Skin epidermis (tissue), 12 donors: Measurements from ENCODE around the gene ACYP1.

Source experiments
- H3K27ac ChIP-seq, 21 experiments: fragments of 200-600 bp; sonication (generic) in 11 of 21; one replicate each; pipeline ENCODE4 v1.5.0; 2020; ENCODE audit warnings: mild to moderate bottlenecking in 3 of 21, inconsistent platforms in 2 of 21, moderate library complexity in 2 of 21
- H3K4me3 ChIP-seq, 7 experiments: fragments of 200-600 bp; sonication (generic) in 2 of 7; one replicate each; pipeline ENCODE4 v1.5.0; 2020; ENCODE audit warnings: inconsistent platforms in 2 of 7, mild to moderate bottlenecking in 2 of 7, moderate library complexity in 1 of 7

The ACYP1 gene

DNA sequence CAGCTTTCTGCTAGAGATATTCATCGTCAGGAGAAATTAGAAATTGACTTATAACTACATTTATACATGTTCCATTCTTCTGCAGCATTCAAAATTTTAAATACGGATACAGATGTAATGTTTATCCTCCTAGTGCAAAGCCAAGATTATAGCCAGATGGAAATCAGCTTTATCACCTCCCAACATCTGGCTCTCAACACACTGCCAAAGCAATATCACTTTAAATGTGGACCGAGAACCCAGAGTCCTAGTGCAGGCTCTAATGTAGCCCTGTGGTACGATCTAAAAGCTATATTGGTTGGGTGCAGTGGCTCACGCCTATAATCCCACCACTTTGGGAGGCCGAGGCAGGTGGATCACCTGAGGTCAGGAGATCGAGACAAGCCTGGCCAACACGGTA, 19.1 kb downstream of the ACYP1 start:
- no peak overlapping the region for H3K4me3 ChIP-seq

DNA sequence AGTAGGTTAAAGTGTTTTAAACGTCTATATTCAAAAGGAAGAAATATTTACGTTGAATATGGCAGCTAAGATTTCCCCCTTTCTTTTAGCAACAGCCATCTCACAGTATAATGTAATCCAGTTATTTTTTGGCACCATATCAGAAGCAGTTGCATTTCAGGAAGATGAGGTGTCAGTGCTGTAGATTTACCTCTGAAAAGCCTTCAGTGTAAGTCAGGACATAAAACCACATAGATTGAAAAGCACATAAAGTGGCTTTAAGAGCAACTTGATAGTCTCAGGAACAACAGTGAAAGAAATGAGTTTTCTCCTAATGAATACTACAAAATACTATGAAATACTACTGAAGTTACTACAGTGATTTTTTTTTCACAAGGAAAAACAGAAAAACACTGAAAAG, 19.5 kb downstream of the ACYP1 start:
- H3K4me3 ChIP-seq, result no peak overlapping the region
- H3K27ac ChIP-seq, result no peak overlapping the region

More for the DNA sequence above, 19.1 kb downstream of the ACYP1 start:
- H3K27ac ChIP-seq, result no peak overlapping the region

DNA sequence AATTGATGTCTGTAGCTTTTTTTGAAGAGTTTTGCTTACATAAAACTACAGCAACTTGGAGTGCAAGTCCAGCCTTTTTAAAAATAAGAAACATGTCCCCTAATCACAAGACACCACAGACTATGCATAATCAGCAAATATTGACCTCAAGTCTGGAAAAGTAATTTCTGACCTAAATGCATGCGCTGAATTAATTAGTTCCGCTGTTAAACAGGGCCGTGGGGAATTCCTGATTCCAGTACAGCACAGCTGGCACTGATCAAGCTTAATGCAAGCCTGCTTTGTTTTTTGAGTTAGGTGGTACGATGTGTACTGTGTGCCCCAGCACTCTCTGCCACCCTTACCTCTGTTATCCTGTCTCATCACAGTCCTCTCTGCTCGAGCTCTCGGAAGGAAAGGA, 21.8 kb downstream of the ACYP1 start:
- Histone ChIP-seq H3K27ac (peak overlapping the region in 4 of 21 experiments; percentile 18 to 45 (median 40)), H3K4me3 (no peak overlapping the region)

DNA sequence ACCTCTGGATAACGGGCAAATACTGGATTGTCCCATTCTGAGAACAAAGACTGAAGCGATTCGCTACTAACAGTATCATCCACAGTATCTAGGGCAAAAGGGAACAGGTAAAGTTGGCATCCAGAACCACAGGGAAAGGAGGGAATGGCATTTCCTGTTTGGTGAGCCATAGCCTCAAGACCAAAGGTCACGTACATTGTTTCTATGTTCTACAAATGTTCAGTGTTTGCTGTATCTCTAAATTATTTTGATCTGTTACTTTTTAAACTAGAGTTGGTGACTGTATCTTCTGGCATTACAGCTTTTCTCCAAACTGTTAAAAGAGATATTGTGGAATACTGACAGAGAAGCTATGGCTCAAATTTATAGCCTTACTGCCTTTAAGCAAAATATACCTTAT, 22.2 kb downstream of the ACYP1 start:
- Histone ChIP-seq H3K4me3 (no peak overlapping the region), H3K27ac (peak overlapping the region in 5 of 21 experiments; percentile 18 to 45 (median 38))

DNA sequence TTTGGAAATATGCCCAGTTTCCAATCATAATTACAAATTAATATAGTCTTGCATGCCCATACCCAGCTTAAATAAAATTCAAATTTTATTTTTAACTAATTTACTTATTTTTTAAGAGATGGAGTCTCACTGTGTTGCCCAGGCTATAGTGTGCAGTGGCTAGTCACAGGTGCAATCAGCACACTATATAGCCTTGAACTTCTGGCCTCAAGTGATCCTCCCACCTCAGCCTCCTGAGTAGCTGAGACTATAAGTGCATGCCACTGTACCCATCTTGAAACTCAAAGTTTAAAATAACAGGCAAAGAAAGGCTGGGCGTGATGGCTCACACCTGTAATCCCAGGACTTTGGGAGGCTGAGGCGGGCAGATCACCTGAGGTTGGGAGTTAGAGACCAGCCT, 22.9 kb downstream of the ACYP1 start:
- Histone ChIP-seq H3K4me3 (no peak overlapping the region), H3K27ac (peak overlapping the region in 3 of 21 experiments; percentile 18 to 45 (median 21))

DNA sequence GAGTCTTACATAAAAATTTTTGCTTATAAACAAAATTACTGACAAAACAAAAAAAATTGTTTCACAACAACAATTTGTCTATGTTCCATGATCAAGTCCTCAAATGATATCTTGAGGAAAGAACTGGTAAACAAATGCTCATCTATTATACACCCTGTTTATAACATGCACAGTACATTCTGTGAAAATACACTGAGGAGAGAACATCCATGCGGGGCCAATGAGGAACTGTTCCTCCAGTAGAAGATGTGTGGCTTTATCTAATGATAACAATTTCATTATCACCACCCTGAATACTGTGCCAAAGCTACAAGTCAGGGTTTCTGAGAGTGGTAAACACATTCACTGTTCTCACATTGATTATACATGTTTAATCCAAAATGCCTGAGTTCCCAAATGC, 23.3 kb downstream of the ACYP1 start:
- no peak overlapping the region for H3K27ac ChIP-seq

DNA sequence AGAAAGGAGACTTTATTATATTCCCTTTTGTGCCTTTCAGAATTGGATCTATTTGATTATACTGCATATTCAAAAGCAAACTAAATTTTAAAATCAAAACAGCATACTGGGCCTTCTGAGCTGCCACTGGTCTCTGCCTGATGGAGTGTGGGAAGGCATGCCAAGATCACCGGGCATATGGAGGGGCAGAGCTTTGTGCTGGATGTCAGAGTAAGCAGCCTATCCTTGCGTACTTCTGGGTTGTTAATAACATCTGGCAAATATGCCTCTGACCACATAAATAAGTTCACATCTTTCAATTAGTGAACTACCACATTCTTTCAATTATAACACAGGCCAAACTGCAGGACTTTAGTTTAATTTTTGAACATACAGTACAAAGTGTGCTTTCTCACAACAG, 30.9 kb downstream of the ACYP1 start:
- Histone ChIP-seq H3K4me3 (no peak overlapping the region), H3K27ac (no peak overlapping the region)

More for the DNA sequence above, 23.3 kb downstream of the ACYP1 start:
- H3K4me3 ChIP-seq, result no peak overlapping the region

DNA sequence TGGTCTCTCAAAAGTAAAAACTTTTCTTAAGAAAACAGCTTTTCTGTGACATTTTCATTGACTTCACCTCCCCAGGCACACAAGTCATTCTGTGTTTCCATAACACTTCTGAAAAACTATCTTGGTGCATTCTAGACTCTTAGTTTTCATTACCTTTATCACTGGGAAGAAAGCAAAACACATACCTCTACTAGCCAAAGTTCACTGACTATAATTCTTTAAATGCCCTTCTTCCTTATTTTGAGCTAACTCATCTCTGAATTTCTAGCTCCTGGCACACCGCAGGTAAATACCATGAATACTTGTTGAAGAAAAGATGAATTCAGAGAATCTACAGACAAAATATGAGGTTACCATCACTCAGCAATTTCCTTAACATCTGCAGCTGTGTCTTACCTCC, 33.7 kb downstream of the ACYP1 start:
- Histone ChIP-seq H3K4me3 (no peak overlapping the region), H3K27ac (peak overlapping the region in 2 of 21 experiments; percentile 26 to 61)

DNA sequence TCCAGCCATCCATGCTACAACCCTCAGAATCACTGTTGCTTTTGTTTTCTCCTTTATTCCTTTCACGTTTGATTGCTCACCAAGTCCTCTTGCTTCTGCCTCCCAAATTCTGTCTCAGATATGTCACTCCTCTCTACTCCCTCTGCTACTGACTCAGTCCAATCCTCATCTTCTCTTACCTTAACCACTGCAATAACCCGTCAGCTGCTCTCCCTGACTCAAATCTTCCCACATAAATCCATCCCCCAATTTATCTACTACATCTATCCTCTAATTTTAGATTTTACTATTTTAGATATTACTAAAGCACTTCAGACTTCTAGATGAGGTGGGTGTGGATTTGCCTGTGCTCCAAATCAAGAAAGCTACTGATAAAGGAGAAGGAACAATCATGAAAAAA, 37.9 kb downstream of the ACYP1 start:
- Histone ChIP-seq H3K27ac (no peak overlapping the region), H3K4me3 (no peak overlapping the region)

DNA sequence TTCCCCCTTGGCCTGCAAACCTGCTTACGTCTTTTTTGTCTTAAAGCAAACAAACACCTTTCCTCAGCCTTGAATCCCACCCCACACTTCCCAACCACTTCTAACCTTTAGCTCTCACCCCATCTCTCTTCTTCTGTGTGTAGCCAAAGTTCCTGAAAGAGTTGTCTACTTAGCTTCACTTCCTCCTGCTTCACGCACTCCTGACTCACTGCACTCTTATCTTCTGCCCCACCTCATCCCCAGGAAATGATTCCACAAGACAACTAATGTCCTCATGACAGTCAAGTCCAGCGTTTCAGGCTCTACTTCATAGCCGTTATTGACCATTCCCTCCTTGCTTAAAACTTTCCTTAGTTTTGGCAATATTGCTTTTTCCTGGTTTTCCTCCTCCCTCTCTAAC, 38.7 kb downstream of the ACYP1 start:
- H3K4me3 ChIP-seq, result no peak overlapping the region
- peak overlapping the region in 1 of 21 experiments; percentile 34 for H3K27ac ChIP-seq

DNA sequence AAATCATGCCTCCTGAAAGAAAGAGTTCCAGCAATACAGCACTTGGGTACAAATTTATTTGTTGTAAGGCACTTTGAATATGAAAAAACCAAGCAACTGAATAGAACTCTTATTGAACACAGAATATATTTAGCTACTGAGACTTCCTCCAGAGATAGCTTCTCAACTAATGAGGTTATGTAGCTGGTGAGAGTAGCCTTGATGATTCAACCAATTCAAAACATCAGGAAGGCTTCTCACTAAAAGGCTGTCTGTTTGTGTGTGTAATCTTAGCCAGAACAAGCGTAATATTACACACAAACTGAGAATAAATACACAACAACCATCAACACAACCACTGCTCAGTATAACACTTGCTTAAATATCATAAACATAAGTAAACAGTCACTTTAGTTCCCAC, 40.7 kb downstream of the ACYP1 start:
- peak overlapping the region in 1 of 21 experiments; percentile 30 for H3K27ac ChIP-seq
- no peak overlapping the region for H3K4me3 ChIP-seq

DNA sequence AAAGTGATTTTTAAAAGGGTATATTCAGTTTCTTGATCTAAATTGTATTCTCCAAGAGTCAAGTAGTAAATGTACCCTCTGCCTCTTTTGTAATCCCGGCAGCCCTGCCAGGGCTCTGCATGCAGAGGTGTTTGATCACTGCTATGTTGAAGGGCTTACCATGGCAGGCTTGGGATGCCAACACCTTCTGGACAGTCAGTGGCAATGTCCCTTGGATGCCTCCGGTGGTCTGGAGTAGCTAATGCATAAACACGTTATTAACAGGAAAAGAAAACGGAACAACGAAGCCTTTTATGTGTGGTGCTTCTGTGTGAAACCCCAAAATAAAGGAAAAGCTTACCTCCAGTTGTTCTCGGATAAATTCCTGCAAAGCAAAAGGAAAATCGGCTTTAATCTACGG, 41.2 kb downstream of the ACYP1 start:
- peak overlapping the region in 1 of 21 experiments; percentile 30 for H3K27ac ChIP-seq
- no peak overlapping the region for H3K4me3 ChIP-seq

DNA sequence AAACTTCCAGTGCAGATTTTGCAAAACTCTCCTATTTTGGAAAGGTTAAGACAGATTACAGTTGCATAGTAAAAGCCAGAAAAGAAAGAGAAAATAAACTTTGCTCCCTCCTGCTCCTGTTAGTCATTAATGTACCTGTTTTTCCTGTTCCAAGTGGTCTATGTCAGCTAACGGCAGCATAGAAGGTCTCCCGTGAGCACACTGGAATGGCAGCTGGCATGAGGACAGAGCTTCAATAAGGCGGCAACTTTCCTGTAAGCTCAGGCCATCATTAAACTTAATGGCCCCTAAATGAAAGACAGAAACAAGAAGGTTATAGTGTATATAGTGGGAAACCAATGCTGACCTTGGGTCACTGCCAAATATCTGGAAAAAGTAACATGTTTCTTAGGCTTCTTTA, 45.1 kb downstream of the ACYP1 start:
- no peak overlapping the region for H3K4me3 ChIP-seq
- H3K27ac ChIP-seq, result no peak overlapping the region

DNA sequence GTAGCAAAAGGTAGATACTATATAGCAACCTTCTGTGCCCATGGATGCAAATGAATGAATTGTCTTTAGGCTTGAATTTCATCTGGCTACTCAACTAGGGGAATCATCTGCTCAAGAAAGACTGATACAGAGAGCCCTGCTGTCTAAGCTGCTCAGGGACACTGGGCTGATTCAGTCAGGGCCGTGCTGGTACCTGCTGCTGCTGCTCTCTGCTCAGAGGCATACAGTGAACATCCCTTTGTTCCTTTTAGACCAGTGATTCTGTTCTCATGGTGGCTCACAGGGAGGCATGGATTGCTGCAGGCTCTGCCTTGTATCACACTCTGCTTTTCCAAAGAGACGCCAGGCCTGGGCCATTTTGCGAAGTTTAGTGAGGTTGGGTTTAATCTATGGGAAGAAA, 47.0 kb downstream of the ACYP1 start:
- H3K27ac ChIP-seq, result no peak overlapping the region
- no peak overlapping the region for H3K4me3 ChIP-seq

DNA sequence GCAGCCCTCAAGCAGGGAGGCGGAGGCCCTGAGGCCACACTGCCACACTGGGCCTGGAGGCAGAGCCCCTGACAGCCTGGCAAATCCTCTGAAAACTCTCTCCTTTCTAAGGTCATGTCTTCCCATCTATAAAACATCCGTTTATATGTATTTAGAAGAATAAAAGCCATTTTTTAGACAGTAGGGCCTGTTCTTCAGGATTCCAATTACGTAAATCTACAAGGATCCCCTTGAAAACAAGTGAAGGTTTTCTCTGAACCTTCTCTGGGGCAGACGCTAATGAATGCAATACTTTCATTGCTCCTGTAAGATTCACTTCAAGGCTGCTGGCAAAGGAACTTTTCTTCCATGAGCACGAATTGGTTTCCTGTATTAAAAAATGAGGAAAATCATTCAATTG, 48.3 kb downstream of the ACYP1 start:
- H3K27ac ChIP-seq, result peak overlapping the region in 1 of 21 experiments; percentile 49

DNA sequence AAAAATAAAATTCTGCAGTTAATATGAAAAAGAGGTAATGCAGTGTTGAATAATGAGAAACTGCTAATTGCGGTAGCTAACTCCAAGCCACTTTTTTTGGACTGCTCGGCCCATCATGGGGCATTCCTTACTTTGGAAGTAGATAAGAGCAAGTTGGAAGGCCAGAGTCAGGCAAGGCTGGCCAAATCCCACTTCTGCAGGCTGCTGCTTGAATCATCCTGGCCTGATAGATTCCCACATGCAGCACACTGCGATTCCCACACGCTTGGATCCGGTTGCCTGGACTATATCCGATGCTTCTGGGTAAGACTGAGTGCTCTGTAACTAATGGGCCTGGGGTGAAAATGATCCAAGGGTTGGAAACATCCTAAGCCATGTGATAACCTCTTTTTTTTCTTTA, 50.5 kb downstream of the ACYP1 start:
- Histone ChIP-seq H3K4me3 (no peak overlapping the region), H3K27ac (peak overlapping the region in 2 of 21 experiments; percentile 12 to 49)

More for the DNA sequence above, 48.3 kb downstream of the ACYP1 start:
- H3K4me3 ChIP-seq, result no peak overlapping the region

DNA sequence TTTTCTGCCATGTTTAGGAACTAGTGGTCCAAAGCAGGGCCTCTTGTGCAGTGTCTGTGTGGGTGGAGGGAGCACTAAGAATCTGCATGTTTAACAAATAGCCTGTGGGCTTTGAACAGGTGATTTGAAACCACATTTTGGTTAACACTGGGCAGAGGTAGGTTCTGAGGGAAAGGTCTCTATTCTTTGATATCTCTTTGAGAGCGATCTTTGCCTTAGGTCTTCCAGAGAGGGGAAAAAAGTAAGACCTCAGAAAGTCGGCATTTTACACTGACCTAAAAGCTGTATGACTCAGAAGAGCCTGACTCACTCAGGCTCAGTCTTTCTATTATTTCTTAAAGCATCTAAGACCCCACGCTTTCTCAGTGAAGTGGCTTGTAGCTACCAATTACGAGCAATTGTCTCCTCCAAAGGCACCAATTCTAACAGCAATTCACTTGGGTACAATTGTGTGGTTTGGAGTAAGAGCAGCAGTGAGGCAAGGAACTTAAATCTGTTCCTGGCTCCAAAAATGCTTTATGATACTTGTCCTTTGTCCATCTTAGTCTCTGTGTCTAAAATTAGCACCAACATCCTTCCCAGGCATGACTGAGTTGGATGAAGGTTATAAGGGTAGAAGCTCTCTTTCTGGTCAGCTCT, 52.3 kb downstream of the ACYP1 start:
- H3K4me3 ChIP-seq, result no peak overlapping the region
- H3K27ac ChIP-seq, result peak overlapping the region in 11 of 21 experiments; percentile 8 to 80 (median 53)

DNA sequence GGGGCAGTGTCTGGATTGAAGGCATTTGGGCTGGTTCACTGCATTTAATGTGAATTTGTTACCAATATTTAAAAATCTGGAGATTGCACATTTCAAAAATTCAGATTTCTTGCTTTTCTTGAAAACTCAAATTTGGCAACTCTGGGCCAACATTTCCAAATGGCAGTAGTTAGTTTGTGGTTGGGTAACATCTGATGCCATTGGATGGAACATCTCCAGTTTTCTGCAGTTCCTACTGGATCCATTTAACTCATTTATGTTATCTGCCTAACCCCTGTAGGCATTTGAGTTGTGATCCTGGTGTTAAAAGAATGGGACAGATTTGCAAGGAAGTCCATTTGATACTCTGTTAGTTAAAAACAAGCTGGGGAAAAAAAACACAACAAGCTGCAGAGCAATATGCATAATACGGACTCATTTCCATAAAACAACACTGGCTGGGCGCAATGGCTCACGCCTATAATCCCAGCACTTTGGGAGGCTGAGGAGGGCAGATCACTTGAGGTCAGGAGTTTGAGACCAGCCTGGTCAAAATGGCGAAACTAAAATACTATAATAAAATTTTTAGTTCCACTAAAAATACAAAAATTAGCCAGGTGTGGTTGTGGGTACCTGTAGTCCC, 53.2 kb downstream of the ACYP1 start:
- H3K4me3 ChIP-seq, result no peak overlapping the region
- H3K27ac ChIP-seq, result peak overlapping the region in 7 of 21 experiments; percentile 18 to 80 (median 55)

DNA sequence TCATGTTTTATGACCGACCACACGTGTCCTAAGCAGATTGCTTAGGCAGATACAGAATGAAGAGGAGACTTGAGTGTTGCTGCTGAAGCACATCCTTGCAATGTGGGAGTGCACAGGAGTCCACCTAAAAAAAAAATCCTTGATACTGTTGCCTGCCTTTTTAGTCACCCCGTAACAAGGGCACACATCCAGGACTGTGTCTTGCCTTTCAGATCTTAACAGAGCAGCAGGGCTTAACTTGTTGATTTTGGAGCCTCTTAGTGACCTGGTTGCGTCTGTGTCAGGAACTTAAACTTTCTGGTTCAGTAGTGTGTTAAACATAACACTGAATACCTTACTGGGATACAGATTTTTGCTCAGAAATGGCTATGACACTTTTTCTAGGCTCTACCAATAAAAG, 54.6 kb downstream of the ACYP1 start:
- H3K4me3 ChIP-seq, result no peak overlapping the region
- H3K27ac ChIP-seq, result no peak overlapping the region

DNA sequence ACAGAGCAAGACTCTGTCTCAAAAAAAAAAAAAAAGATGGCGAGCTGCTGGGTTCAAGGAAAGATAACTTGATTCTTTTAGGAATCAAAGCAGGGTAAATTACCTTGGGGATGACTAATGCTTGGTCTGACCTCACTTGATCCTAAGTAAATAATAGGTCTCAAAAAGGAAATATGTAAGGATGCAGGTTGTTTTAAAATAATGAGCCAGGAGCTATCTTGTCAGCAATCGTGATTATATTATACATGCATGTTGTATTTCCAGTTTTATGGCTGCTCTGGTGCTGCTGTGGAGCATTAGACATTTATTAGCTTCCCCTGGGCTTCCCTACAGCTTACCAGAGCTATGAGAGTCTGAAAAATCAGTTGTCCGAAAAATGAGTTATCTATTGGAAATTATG, 58.5 kb downstream of the ACYP1 start:
- Histone ChIP-seq H3K27ac (no peak overlapping the region), H3K4me3 (no peak overlapping the region)

DNA sequence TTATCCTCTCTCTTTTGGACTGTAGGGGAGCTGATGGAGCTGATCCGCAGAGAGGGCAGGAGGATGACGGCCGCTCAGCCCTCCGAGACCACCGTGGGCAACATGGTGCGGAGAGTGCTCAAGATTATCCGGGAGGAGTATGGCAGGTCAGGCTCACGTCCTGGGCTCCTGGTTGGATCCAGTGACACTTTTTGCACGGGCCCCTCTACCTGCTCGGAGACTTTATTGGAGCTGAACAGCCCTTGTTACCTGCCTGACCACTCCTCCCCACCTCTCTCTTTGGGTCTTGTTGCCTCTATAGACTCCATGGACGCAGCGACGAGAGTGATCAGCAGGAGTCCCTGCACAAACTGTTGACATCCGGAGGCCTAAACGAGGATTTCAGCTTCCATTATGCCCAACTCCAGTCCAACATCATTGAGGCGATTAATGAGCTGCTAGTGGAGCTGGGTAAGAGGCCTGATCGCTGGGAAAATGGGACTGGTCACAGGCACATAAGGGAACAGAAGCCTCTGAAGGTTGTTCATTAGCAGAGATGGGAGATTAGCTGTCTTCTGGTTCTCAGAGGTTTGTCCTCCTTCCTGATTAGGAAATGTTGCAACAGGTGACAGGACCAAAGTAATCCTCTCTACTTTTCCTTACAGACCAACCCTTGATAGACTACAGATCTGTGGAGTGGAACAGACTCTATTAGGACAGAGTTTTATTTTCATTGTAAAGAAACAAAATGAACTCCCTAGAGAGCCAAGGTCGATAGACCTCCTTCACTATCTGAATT, 60.4 kb downstream of the ACYP1 start:
- Histone ChIP-seq H3K4me3 (peak overlapping the region; percentile 71 to 95 (median 88)), H3K27ac (peak overlapping the region; percentile 66 to 94 (median 88))
